Erythroblast (primary cell): ENCODE data around the gene WDR70.

Experiments
- GATA1 ChIP-seq: IDR thresholded peaks from 2 replicates; pipeline ENCODE4 v1.6.1; 2011; ENCODE audit warnings: low read depth, mild to moderate bottlenecking, control low read depth, low read length, moderate library complexity
- POLR2A ChIP-seq: IDR thresholded peaks from 2 replicates; pipeline ENCODE4 v1.6.1; 2011; ENCODE audit warnings: mild to moderate bottlenecking, low read length

DNA sequence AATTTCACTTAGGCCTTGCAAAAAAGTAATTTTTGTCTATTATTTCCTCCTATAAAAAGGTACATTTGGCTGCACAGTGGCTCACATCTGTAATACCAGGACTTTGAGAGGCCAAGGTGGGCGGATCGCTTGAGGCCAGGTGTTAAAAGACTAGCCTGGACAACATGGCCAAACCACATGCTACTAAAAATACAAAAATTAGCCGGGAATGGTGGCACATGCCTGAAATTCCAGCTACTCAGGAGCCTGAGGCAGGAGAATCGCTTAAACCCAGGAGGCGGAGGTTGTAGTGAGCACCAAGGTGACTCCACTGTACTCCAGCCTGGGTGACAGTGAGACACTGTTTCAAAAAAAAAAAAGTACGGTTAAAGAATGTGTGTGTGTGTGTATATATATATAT is 24.0 kb upstream of the WDR70 start:
- TF ChIP-seq POLR2A (no peak), GATA1 (no peak)
